GM11168 (cell line): Measurements from ENCODE around the gene ABHD11.

Experiments
- in situ Hi-C: fragments of 300-500 bp; cut with MboI; formaldehyde crosslinking; loops from one replicate; pipeline ENCODE4 v1.12.0; 2022; ENCODE audit warnings: low sequenced_read_pairs; ENCODE audit not compliant: unreplicated experiment

Gene ABHD11

GRCh38 chr7:73703225-73703624 lies 35.4 kb downstream of the ABHD11 start:
- in situ Hi-C loops = no loop called here

DNA sequence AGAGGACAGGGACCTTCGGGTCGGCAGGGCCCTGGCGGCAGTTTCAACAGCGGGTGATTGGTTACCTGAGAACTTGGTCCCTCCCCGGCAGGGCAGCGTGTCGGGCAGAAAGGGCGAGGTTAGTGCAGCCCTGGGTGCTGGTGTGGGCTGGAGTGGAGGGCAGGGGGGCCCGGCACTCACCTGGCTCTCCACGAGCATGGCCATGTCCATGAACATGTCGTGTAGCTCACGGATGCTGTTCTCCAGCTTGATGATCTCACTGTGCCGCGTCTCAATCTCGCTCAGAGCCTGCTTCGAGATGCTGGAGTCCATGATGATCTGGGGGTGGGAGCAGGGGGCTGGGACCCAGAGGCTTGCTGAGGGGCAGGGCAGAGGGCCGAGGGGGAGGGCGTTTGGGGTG lies 35.9 kb downstream of the ABHD11 start:
- in situ Hi-C loops = no loop called here

DNA sequence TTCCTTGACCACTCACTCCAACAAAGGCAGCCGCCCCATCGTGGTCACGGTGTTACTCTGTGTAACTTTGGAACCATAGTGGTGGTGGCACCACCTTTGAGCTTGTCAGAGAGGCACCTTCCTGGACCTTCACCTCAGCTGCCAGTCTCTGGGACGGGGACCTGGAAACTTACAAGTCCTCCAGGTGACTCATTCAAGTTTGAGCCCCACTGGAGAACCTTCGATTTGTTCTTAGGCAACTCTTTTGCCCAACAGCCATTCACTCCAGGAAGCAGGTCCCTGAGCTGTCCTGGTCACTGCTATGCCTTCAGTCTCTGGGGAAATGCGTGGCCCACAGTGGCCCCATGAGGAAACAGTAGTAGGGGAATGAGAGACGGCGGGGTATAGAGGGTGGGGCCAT lies 36.4 kb downstream of the ABHD11 start:
- in situ Hi-C loops = no loop called here

- in situ Hi-C loops = no loop called here
Observed at GRCh38 chr7:73701357-73701995, 37.1 kb downstream of the ABHD11 start.

GRCh38 chr7:73700581-73701134 lies 37.9 kb downstream of the ABHD11 start:
- in situ Hi-C loops = no loop called here

- in situ Hi-C loops = no loop called here
Observed at GRCh38 chr7:73700069-73700423, 38.6 kb downstream of the ABHD11 start.

GRCh38 chr7:73699370-73700068 lies 39.1 kb downstream of the ABHD11 start:
- in situ Hi-C loops = no loop called here

- in situ Hi-C loops = no loop called here
Observed at GRCh38 chr7:73698410-73698809, 40.2 kb downstream of the ABHD11 start.

- in situ Hi-C loops = no loop called here
Observed at GRCh38 chr7:73696372-73696771, 42.2 kb downstream of the ABHD11 start.

DNA sequence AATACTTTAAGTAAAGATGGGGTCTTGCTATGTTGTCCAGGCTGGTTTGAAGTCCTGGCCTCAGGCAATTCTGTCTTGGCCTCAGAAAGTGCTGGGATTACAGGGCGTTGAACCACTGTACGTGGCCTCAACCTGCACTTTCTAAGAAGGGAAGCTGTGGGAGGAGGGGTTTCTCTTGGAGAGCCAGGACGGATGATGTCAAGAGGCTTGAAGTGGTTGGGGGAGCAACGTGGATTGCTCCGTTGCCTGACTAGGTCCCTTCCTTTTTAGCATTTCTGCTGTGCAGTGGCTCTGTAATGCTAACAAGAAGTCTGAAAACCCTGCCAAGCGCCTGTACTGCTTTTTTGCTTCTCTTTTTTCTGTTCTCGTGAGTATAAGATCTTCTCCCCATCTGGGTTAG lies 48.0 kb downstream of the ABHD11 start:
- in situ Hi-C loops = no loop called here

DNA sequence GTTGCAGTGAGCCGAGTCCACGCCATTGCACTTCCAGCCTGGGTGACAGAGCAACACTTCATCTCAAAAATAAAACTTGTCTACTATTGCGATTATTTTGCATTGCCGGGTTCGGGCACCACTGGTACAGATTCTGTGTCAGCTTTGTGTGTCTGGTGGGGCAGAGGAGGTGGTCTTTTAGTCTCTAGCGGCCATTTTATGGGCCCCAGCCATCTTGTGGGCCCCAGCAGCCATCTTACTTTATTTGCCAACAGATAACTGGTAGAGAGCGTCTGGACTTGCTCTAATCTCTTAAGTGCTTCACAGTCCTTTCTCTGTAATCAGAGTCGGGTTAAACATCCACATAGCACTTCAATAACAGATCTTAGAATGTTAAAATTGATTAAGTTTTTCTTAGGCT lies 50.3 kb downstream of the ABHD11 start:
- in situ Hi-C loops = no loop called here
